Hypothalamus (tissue), 51 donors: Measurements from ENCODE around the gene CHST3.
"Not testable (repeated sequence)": the region's sequence is repeated elsewhere in the genome, so short reads cannot be mapped to it uniquely, and the experiment has no call there.

Experiments
- DNase-seq, 51 donors: peaks; one replicate each; lab custom pipeline; 2025; lab: John Stamatoyannopoulos, UW

CHST3 gene

DNA sequence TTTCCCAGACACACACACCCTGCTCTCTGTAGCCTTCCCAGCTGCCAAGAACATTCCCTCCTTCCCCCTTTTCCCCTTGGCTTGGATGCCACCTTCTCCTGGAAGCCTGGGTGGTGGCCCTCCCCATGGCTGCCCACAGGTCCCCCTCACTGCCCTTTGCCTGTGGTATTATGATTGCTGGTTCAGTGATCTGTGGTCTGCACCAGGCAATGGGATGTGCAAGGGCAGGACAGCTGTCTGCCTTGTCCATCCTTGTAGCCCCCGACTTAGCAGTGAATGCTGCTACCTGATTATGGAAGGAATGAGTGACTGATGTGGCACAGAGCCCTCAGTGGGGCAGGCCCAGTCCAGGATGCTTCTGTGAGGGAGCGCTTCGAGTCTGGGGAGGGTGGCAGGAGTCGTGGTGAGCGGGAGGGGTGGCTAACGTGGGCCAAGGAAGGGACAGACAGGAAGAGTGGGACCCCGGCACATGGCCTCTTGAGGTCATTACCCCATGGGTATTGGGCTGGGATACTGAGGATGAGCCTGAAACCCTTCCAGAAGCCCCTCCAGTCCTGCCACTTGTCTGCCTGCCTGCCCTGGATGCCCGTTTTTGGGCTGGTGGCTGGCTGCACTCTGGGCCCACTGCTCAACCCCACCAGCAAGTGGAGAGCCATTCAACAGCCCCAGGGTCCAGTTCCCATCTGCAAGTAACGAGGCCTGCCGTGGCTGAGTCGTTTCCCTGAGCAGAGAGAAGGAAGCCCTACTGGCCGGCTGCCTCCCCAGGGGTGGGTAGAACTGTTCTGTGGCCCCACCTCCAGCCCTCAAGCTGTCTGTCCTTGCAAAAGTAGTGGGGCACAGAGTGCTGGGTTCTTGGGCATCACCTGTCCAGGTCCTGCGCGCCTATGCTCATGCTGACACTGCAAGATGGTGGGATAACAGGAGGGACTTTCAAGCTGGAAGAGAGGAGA, 8.8 kb downstream of the CHST3 start:
- DNase-seq: no peak

DNA sequence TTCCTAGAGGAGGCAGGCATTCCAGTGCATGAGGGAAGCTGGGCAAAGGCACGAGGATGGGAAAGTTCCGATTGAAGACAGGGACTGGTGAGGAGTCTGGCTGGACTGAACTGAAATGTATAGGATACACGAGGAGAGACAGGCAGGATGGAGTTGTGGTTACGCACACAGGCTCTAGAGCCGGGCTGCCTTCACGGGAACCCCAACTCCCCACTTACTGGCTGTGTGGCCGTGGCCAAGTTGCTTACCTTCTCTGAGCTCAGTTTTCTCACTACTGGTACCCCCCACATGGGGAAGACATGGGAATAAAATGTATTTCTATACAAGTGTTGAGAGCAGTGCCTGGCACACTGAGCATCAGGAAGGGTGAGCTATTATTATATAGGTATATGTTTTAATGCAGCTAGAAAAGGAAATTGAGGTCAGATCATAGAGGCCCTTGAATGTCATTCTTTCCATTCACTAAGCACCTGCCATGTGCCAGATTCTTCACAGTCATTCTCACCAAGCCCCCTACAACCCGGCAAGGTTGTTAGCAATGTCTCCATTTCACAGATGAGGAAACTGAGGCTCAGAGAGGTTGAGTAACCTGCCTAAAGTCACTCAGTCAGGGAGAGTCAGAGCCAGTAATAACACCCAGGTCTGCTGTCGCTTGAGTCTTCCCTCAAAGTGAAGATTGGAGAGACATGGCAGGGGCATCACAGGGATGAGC, 9.7 kb downstream of the CHST3 start:
- no peak for DNase-seq

DNA sequence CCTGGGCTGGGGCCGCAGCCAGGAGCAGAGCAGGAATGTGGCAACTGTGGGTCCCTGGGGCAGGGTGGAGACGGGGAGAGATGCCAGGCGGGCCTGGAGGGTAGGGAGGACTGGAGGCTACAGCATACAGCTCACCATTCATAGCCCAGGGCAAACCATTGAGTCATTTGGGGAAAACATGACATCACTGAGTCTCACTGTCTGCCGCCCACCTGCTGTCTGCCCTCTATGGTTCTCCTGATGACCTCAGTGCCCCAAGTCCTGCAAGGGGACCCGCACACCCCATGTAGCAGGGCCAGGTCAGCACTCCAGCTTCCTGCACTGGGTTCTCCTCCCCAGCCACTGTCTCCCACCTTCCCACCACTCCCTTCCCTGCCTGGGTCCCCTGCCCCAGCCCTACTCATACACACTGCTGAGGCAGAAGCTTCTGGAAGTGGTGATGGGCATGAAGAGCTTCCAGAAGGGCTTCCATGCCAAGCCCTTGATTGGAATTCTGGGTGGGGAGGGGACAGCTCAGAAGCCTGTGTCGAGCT, 10.4 kb downstream of the CHST3 start:
- peak in 12 of 51 donors; percentile 36 to 72 (median 51) for DNase-seq

DNA sequence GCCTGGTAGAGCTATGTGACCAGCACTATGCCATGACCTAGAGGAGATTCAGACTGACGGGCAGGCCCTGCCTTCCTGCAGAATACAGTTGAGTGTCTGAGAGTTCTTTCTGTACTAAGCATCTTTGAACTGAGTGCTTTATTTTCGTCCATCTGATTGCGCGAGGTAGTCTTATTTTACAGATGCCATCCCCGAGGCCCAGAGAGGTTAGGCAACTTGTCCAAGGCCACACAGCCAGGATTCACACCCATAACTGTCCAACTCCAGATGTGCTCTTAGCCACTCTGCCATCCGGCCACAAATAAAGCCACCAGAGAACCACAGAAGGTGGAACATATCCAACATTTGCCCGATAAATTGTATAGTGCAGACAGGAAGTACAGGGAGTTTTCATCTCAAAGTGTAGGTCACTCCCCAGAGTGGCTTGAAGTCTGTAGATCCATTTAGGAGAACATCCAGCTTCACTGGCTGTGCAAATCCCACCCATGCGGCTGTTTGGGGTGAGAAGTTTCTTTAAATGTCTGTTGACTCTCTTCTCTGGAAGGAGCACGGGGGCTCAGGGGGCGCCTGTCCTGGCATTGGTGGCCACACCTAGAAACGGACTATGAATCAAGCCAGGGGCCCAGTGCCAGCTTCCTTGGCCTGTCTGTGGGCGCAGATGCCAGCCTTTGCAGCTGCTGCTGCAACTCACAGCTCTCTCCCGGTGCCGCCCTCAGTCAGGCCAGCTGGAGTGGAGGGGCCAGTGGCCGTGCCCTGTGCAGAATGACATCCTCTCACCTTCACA, 11.1 kb downstream of the CHST3 start:
- DNase-seq: peak in 43 of 51 donors; percentile 50 to 91 (median 78)

GRCh38 chr10:71975871-71976725, 11.9 kb downstream of the CHST3 start:
- DNase-seq: peak in 24 of 51 donors; percentile 46 to 91 (median 76)

- DNase-seq: not testable (repeated sequence)
Measured at GRCh38 chr10:71977614-71977903, 13.4 kb downstream of the CHST3 start.

- DNase-seq: peak in 5 of 51 donors; percentile 25 to 53 (median 34)
Measured at GRCh38 chr10:71978476-71978875, 14.3 kb downstream of the CHST3 start.

GRCh38 chr10:71978988-71979691, 14.9 kb downstream of the CHST3 start:
- DNase-seq: no peak

DNA sequence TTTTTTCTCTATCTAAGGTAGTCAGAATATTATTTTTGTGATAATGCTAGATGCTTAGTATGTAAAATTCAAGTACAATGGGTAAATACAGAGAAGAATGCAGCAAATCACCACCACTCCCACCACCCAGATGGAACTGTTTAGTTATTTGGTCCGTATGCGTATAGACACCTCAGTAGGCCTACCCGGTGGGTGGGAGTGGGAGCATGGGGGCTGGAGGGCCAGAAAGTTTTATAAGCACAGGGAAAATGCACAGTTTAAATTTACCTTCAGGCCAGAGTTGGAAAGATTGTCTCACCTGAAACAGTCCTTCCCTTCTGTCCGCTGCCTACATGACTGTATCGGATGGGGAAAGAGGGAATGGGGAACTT, 15.5 kb downstream of the CHST3 start:
- no peak for DNase-seq

DNA sequence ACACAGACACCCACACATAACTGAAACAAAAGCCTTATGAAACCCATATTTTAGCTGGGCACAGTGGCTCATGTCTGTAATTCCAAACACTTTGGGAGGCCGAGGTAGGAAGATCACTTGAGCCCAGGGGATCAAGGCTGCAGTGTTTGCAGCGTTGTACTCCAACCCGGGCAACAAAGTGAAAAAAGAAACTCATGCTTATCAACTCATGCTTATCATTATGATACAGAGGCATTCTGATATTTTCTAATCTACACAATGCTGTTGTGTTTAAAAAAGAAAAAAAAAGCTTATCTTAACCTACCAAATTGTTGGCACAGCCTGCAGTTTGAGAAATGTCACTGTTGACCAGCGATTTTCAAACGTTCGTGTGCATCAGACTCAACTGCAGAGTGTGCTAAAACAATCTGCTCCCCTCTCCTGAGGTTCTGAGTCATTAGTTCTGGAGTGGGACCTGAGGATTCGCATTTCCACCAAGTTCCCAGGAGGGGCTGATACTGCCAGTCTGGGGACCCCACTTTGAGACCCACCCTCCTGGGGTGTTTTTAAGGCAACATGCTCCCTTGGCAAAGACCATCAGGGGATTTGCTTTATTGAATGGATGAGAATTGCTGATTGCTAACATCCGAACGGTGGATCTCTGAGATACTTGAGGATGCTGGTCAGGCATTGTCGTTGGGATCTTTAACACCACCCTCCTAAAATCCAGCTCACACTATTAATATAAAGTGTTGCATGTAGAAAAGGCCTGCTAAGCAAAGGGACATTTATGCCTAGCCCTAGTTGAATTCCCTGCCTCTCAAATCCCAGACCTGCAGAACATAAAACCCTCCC, 16.2 kb downstream of the CHST3 start:
- DNase-seq: peak in 1 of 51 donors; percentile 42

- DNase-seq: peak in 44 of 51 donors; percentile 48 to 97 (median 86)
Measured at GRCh38 chr10:71981015-71981875, 17.1 kb downstream of the CHST3 start.

DNA sequence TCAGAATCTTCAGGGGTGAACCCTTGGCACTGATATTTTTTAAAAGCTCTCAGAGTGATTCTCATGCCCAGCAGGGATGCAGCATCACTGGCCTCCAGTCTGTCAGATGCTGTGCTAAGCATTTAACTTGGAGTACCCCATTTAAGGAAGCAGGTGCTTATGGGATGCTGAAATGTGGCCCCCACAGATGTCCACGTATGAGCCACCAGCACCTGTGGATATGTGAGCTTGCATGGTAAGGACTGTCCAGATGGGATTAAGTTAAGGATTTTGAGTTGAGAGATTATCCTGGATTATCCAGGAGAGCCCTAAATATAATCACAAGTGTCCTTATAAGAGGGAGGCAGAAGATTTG, 17.7 kb downstream of the CHST3 start:
- no peak for DNase-seq

GRCh38 chr10:71982269-71983178, 18.3 kb downstream of the CHST3 start:
- no peak for DNase-seq

DNA sequence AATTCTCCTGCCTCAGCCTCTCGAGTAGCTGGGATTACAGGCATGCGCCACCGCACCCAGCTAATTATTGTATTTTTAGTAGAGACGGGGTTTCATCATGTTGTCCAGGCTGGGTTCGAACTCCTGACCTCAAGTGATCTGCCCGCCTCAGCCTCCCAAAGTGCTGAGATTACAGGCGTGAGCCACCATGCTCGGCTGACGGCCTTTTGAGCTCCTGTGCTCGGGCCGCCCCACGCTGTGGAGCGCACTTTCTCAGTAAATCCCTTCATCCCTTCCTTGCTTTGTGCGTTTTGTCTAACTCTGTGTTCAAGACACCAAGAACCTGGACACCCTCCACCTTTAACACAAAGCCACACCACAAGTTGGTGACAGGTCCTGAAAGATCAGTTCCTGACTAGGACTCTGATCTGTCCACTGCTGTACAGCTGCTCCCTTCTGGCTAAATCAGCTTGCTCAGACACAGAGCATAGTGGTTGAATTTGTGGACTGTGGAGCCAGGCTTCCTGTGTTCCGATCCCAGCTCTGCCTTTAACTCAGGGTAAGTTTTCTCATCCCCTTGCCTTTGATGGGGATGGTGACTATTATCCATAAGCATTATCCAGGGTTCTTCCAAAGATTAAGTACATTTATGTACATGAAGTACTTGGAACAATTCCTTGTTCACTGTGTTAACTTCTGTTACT, 20.1 kb downstream of the CHST3 start:
- DNase-seq: peak in 1 of 51 donors; percentile 57

DNA sequence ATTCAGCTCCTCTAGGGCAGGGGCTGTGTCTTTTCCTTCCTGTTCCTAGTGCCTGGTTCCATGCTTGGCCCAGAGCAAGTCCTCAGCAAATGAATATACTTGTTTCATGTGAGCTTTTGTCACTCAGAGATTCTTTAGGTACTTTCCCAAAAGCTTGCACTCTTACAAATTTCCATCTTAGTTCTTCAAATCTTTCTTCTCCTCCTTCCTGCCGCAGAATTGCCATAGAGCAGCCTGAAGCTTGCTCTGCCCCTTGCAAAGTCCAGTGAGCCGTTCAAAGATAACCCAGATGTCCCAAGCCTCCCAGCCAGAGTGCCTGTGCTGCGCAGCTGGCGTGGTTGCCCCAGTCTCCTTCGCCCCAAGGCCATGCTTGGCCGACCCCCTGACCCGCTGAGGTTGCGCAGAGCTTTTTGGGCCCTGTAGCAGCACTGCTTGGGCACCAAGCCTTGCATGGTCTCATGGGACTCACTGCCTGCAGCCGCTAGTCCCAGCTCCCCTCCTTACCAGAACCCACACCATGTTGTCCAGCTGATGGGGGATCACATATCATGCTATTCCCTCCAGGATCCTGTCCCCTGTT, 20.7 kb downstream of the CHST3 start:
- DNase-seq: peak in 4 of 51 donors; percentile 34 to 49 (median 38)
